ENCODE data around the gene DENND1C. TPM values are rescaled to one million over a fixed set of nuclear protein-coding genes. Genes with fewer than 3 reads are reported as not detected.

The DENND1C gene
- total RNA-seq, 1 experiment from 2014 or later: not detected

- H3K9me2 ChIP-seq (replicated peaks; ENCODE audit: low read length): no peaks in the 10 kb centered on the region
- ATAC-seq: no peak; the same call in 1 of the 2 replicates
Measured at GRCh38 chr19:6473647-6474046, 7.9 kb downstream of the DENND1C start.

GRCh38 chr19:6472713-6473112 is 8.9 kb downstream of the DENND1C start:
- DNase-seq (no peak), ATAC-seq (no peak; the same call in 1 of the 2 replicates)
- no peaks in the 10 kb centered on the region for H3K9me2 ChIP-seq (replicated peaks; ENCODE audit: low read length)
- H3K36me3 ChIP-seq (ENCODE audit: low read depth, low read length): no peaks in the 10 kb centered on the region; the same call in 1 of the 2 replicates
- ChIA-PET POLR2A (ENCODE audit: unreplicated experiment) (no interaction called here), CTCF (no interaction called here)
- no peak overlapping the region for H2AFZ ChIP-seq (ENCODE audit: low read length)
- H3K27me3 ChIP-seq (ENCODE audit: low read length): no peaks in the 10 kb centered on the region
- no peaks in the 10 kb centered on the region for H3F3A ChIP-seq (ENCODE audit: low read length, unreplicated experiment)
- H4K20me1 ChIP-seq (ENCODE audit: low read length): no peaks in the 10 kb centered on the region
- no peak overlapping the region for H3K27ac ChIP-seq (ENCODE audit: low read length)
- no peak overlapping the region for H3K4me2 ChIP-seq (ENCODE audit: low read length)
- intact Hi-C loops (cut with micrococcal nuclease): no loop called here
- no peaks in the 10 kb centered on the region for H3K79me2 ChIP-seq (ENCODE audit: low read length)
- H3K4me1 ChIP-seq (ENCODE audit: insufficient read depth, low read length): no peaks in the 10 kb centered on the region
- no TSS peak for BruUV-seq (replicated peaks)
- no peak overlapping the region for H3K9ac ChIP-seq (ENCODE audit: low read length)
- H3K4me3 ChIP-seq (ENCODE audit: low read length): no peak overlapping the region
- H3K9me3 ChIP-seq (ENCODE audit: low read length): no peaks in the 10 kb centered on the region
- TF ChIP-seq EZH2 (IDR thresholded peaks at IDR 0.05; ENCODE audit: low read length, unreplicated experiment) (no peak), CTCF (conservative IDR thresholded peaks at IDR 0.05; ENCODE audit: low read depth, low read length) (no peak), EZH2phosphoT487 (IDR thresholded peaks at IDR 0.05; ENCODE audit: borderline replicate concordance, low read length) (no peak)

More at GRCh38 chr19:6473647-6474046, 7.9 kb downstream of the DENND1C start:
- no peaks in the 10 kb centered on the region for H3F3A ChIP-seq (ENCODE audit: low read length, unreplicated experiment)
- H3K9me3 ChIP-seq (ENCODE audit: low read length): no peaks in the 10 kb centered on the region
- H3K36me3 ChIP-seq (ENCODE audit: low read depth, low read length): no peaks in the 10 kb centered on the region
- DNase-seq: peak; percentile 38
- no peak overlapping the region for H3K4me3 ChIP-seq (ENCODE audit: low read length)
- H3K4me2 ChIP-seq (ENCODE audit: low read length): no peak overlapping the region
- no peaks in the 10 kb centered on the region for H3K4me1 ChIP-seq (ENCODE audit: insufficient read depth, low read length)
- ChIA-PET CTCF (no interaction called here), POLR2A (ENCODE audit: unreplicated experiment) (interaction anchor here (0.6 kb wide), 1 partner anchor 25 kb away, joined by 3 read pairs; no protein-coding TSS in a partner anchor)
- H4K20me1 ChIP-seq (ENCODE audit: low read length): no peaks in the 10 kb centered on the region
- H3K27me3 ChIP-seq (ENCODE audit: low read length): no peaks in the 10 kb centered on the region
- no peaks in the 10 kb centered on the region for H3K79me2 ChIP-seq (ENCODE audit: low read length)
- intact Hi-C loops (cut with micrococcal nuclease): no loop called here
- TF ChIP-seq EZH2 (IDR thresholded peaks at IDR 0.05; ENCODE audit: low read length, unreplicated experiment) (no peak), EZH2phosphoT487 (IDR thresholded peaks at IDR 0.05; ENCODE audit: borderline replicate concordance, low read length) (no peak), CTCF (conservative IDR thresholded peaks at IDR 0.05; ENCODE audit: low read depth, low read length) (no peak)
- no peak overlapping the region for H3K9ac ChIP-seq (ENCODE audit: low read length)
- no peak overlapping the region for H2AFZ ChIP-seq (ENCODE audit: low read length)
- no peak overlapping the region for H3K27ac ChIP-seq (ENCODE audit: low read length)
- no TSS peak for BruUV-seq (replicated peaks)

- no peaks in the 10 kb centered on the region for H3K27me3 ChIP-seq (ENCODE audit: low read length)
Measured at GRCh38 chr19:6471076-6471475, 10.5 kb downstream of the DENND1C start.

More at GRCh38 chr19:6471076-6471475, 10.5 kb downstream of the DENND1C start:
- Histone ChIP-seq H3K9me3 (ENCODE audit: low read length) (no peaks in the 10 kb centered on the region), H3K79me2 (ENCODE audit: low read length) (no peaks in the 10 kb centered on the region), H3K4me1 (ENCODE audit: insufficient read depth, low read length) (no peaks in the 10 kb centered on the region), H3K4me3 (ENCODE audit: low read length) (no peak overlapping the region), H3F3A (ENCODE audit: low read length, unreplicated experiment) (no peaks in the 10 kb centered on the region), H3K27ac (ENCODE audit: low read length) (no peak overlapping the region), H4K20me1 (ENCODE audit: low read length) (no peaks in the 10 kb centered on the region), H3K9me2 (replicated peaks; ENCODE audit: low read length) (no peaks in the 10 kb centered on the region), H2AFZ (ENCODE audit: low read length) (no peak overlapping the region), H3K36me3 (ENCODE audit: low read depth, low read length) (peaks cover 5% of the 10 kb centered on the region; the same call in 1 of the 2 replicates), H3K4me2 (ENCODE audit: low read length) (no peak overlapping the region), H3K9ac (ENCODE audit: low read length) (no peak overlapping the region)
- ChIA-PET POLR2A (ENCODE audit: unreplicated experiment) (no interaction called here), CTCF (no interaction called here)
- no TSS peak for BruUV-seq (replicated peaks)
- intact Hi-C loops (cut with micrococcal nuclease): no loop called here
- ATAC-seq: no peak
- TF ChIP-seq CTCF (conservative IDR thresholded peaks at IDR 0.05; ENCODE audit: low read depth, low read length) (no peak), EZH2phosphoT487 (IDR thresholded peaks at IDR 0.05; ENCODE audit: borderline replicate concordance, low read length) (no peak), EZH2 (IDR thresholded peaks at IDR 0.05; ENCODE audit: low read length, unreplicated experiment) (no peak)
- DNase-seq: no peak
